Measurements from ENCODE around the gene USF2.

USF2 gene

GRCh38 chr19:35241417-35241816 lies 27.3 kb upstream of the USF2 start:
- DNase-seq = no peak

DNA sequence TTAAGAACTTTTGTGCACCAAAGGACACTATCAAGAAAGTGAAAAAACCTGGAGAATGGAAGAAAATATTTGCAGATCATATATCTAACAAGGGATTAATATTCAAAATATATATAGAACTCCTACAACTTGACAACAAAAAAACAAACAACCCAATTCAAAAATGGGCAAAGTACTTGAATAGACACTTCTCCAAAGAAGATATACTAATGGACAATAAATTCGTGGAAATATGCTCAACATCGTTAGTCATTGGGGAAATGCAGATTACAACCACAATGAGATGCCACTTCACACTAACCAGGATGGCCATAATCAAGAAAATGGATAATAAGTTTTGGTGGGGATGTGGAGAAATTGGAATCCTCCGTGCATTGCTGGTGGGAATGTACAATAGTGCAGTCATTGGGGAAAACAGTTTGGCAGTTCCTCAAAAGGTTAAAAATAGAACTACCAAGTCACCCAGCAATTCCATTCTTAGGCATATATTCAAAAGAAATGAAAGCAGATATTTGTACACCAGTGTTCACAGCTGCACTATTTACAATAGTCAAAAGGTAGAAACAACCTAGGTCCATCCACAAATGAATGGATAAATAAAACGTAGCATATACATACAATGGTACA lies 22.2 kb upstream of the USF2 start:
- DNase-seq = no peak

GRCh38 chr19:35247526-35248309 lies 21.0 kb upstream of the USF2 start:
- DNase-seq = no peak

DNA sequence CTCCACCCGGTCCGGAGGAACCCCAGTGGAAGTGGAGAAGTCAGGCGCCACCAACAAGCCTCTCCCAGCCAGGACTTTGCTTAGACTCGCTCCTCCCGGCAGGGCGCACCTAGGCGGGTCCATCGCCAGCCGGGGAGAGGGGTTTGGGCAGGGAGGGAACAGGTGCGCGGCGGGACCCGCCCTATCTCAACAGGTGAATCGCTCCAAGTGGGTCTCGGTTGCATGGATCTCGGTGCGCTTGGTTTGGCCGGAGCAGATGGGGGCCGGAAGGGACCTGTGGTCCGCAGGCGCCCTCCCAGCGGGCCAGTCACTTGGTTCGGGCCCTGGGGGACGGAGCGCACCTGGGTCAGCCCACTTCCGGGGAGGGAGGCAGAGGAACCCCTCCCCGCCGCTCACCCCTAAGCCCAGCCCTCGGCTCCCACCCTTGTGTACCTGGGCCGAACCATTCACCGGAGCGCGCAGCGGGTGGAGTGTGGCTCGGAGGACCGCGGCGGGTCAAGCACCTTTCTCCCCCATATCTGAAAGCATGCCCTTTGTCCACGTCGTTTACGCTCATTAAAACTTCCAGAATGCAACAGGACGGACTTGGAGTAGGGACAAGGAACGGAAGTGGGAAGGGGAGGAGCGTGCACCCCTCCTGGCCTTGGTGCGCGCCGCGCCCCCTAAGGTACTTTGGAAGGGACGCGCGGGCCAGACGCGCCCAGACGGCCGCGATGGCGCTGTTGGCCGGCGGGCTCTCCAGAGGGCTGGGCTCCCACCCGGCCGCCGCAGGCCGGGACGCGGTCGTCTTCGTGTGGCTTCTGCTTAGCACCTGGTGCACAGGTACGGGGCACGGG lies 20.2 kb upstream of the USF2 start, which contains the start of gene LSR:
Gene LSR (plus strand): TSS at position 693 of the 836 bp plus-strand sequence. CDS start 21 bp downstream, at position 714.
- DNase-seq = no peak

DNA sequence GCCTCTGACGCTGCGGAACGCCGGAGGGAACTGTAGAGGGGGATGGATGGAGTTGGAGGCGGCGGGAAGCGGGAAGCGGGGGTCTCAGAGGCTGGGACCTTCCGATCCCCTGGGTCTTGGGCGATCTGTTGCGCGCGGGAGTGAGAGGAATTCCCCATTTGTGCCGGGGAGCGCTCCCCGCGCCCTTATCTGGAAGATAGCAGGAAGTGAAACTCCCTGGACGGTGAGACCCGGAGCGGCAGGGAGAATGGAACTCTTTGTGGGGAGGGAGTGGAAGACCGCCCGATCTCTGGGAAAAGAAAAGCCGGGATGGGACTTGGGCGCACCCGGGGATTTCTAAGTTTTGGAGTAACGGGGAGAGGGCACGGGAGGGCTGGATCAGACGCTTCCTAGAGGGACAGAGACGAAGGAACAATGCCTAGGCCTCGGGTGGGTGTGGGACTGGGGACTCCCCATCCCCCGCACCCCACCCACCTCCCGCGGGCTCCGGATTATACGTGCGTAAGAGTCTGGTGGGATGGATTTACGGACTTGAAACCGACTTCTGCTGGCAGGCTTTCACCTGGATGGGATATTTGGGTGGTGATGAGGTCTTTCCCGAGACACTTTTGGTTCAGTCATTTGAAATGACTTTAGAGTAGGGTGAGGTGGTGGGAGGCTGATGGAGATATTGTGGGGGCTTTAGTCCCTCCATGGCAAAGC lies 19.5 kb upstream of the USF2 start:
- DNase-seq = no peak

GRCh38 chr19:35249848-35250711 lies 18.7 kb upstream of the USF2 start:
- DNase-seq = no peak

DNA sequence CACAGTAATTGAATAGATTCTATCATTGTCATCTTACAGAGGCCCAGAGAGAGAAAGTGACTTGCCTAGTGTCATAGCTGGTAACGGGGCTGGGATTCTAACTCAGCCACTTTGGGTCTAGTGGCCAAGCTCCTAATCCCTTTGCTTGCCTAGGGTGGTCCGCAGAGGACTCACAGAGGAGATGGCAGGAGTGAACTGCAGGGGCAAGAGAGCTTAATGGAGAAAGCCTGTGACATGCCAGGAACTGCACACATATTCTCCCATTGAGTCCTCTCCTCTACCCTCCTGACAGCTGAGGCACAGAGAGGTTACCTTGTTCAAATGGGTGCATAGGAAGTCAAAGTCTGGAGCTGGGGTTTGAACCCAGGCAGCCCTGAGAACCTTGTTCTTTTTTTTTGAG lies 17.3 kb upstream of the USF2 start:
- DNase-seq = no peak

GRCh38 chr19:35253316-35254286 lies 15.2 kb upstream of the USF2 start:
- DNase-seq = no peak

DNA sequence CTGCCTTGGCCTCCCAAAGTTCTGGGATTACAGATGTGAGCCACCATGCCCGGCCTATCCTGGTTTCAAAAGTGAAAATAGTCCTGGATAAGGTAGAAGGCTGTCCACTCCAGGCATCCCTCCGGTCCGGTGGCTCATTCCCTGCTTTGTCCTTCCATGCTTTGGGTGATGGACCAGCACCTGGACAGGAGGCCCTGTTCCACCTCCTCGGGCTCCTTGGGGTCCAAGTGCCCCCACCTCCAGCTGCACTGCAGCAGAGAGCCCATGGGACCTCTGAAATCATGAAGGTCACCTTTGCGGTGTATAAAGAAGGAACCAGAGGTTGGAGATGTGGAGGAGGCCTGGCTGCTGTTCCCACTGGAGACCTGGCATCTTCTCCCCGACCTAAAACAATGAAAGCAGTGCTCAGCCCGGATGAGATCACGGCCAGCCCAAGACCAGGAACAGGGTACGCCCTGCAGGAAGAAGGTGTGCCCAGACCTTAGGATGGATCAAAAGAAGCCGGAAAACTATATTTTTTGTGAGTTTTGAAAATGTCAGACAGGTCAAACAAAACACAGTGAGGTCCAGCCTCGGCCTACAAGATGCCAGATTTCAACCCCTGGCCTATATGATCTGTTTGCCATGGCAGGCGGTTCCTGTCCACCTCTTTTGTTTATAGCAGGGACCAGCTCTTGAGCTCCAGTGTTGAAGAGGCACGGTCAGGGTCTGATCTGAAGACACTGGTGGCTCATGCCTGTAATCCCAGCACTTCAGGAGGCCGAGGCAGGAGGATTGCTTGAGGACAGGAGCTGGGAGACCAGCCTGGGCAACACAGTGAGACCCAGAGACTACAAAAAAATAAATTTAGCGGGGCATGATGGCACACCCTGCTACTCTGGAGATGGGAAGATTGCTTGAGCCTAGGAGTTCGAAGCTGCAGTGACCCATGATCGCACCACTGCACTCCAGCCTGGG lies 14.1 kb upstream of the USF2 start:
- DNase-seq = no peak

GRCh38 chr19:35256566-35256965 lies 12.2 kb upstream of the USF2 start:
- no peak for DNase-seq

DNA sequence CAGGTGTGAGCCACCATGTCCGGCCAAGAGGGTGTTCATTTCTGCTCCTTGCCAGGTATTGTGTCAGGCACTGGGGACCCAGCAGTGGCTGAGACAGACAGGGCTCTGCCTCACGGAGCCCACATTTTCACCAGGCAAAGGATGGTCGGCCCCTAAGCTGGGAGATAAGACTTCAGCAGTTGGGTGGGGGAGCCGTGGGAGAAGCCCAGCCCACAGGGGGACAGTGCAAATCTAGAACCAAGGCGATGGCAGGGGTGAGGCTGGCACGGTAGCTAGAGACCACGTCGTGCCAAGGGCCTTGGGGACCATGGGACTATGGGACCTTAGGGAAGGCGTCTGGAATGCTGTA lies 11.7 kb upstream of the USF2 start:
- no peak for DNase-seq

DNA sequence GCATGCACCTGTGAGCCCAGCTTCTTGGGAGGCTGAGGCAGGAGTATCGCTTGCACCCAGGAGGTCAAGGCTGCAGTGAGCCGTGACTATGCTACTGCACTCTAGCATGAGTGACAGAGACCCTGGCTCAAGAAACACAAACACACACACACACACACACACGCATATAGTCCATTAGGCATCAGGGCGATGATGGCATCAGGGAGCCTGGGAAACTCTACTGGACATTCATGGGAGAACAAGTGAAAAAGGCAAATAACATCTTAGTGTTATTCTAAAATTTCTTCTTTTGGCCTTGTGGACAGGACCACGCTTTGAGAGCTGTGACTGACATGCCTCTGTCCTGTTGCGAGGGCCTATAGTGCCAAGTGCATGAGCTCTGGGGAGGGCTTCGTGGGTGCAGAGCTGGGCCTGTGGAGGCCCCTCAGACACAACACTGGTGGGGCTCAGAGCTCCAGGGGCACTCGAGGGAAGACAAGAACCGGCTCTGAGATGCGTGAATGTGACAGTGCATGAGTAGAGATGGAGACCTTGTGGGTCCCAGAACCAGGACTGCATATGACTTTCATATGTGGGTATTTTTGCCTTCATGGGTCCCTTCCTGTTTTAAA lies 8.0 kb upstream of the USF2 start:
- DNase-seq = no peak

DNA sequence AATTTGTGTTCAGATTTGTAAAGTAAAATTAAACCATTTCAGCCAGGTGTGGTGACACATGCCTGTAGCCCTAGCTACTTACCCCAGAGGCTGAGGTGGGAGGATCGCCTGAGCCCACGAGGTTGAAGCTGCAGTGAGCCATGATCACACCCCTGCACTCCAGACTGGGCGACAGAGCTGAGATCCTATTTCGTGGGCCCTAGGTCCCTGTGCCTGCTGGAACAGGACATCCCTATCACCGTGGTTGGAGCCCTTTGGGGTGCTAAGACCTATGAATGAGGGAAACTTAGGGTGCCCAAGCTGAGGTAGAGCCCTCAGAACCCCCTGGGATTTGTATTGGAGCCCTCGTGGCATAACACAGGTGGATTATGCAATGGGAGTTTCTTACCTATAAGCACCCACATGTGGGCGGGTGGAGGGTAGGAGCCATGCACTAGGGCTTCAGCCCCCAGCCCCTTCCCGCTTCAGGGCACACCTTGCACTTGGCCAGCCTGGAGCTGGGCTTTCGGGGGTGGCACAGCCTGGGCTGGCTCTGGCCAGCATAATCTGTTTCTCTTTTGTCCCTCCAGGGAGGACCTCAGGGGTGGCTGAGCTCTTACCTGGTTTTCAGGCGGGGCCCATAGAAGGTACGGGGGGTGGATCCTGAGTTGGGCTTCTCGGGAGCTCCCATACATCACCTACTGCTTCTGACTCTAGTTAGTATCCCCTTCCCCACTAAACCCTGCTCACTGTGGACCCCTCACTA lies 7.2 kb upstream of the USF2 start:
- DNase-seq = no peak

GRCh38 chr19:35262101-35262761 lies 6.5 kb upstream of the USF2 start:
- DNase-seq = peak in 1 of 51 donors; percentile 10

GRCh38 chr19:35264268-35265125 lies 4.3 kb upstream of the USF2 start:
- no peak for DNase-seq
